NCI-H1417 (cell line): ENCODE measurements around the gene FAM89B.

Source experiments
- DNase-seq, 3 experiments: peaks; one replicate each; lab custom pipeline; 2025; lab: John Stamatoyannopoulos, UW

FAM89B gene

GRCh38 chr11:65588199-65589054 lies 16.1 kb downstream of the FAM89B start:
- DNase-seq: peak in 1 of 3 experiments; percentile 25

DNA sequence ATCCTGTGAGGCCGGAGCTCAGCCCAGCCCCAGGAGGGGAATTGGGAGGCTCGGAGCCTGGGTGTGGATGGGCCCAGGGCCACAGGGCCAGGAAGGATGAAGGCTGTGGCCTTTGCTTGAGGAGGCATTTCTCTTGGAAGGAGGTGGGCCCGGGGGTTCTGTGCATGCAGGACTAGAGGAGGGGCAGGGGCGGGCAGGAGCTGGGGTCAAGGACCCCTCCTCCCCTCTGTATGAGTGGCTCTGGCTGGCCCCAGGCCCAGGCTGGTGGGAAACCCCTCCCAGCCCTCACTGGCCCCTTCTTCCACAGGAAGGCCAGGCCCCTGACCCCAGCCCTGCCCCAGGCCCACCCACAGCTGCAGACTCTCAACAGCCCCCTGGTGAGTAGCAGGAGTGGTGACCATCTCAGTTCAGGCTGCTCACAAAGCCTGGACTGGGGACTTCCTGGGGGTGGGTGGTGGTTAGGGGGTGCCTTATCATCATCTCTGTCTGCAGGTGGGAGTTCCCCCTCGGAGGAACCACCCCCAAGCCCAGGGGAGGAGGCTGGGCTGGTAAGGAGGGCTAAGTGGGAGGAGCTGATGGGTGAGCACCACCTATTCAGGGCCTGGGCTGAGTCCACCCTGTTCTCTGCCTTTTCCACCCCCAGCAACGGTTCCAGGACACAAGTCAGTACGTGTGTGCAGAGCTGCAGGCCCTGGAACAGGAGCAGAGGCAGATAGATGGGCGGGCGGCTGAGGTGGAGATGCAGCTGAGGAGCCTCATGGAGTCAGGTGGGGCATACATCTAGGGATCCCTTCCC lies 17.3 kb downstream of the FAM89B start:
- DNase-seq: no peak

GRCh38 chr11:65590240-65590738 lies 18.0 kb downstream of the FAM89B start:
- DNase-seq: peak; percentile 17 to 51 (median 23)

GRCh38 chr11:65591939-65592857 lies 19.9 kb downstream of the FAM89B start:
- DNase-seq: no peak

DNA sequence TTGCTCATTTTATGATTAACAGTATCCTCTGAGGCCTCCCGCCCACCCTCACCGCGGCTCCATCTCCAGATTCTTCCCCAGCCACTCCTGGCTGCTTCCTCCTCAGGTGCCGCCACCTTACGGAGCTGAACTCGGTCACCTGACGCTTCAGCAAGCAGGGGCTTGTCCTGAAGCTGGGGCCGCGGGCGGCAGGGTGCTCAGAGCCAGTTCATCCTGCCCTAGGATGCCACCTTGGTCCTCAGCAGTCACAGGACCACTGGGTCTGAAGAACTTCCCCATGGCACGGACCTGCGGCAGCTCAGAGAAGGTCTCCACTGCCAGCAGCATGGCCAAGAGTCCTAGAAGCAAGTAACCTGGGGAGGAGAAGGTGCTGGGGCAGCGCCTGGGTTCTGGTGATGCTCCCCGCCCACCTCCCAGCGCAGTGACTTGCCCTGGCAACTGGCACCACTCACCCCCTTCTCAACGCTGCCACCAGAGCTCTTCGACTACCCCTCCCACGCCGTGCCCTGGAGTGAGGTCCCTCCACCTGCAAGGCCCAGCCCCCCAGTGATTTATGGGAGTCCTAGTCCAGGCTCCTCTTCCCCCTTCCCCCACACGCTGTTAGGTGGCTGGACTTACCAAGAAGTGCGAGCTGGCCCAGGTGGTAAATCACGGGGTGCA lies 20.6 kb downstream of the FAM89B start:
- peak in 1 of 3 experiments; percentile 47 for DNase-seq

- DNase-seq: peak in 1 of 3 experiments; percentile 26
Measured at GRCh38 chr11:65593518-65594414, 21.4 kb downstream of the FAM89B start.

DNA sequence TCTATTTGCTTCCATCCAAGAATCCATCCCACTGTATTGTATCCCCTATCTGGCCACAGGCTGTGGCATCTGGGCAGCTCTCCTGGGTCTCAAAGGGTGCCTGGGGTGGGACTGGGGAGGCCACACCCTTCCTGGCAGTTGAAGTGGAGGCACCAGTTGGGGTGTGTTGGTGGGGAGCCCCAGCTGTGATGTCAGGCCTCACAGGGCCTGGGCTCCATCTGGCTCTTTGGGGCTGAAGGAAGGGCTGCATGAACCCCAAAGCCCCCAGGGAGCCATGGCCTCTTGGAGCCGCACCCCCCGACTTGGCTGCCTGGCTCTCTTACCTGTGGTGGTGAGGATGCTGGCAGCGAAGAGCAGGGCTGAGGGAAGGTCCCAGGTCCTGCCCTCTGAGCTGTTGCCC lies 22.8 kb downstream of the FAM89B start:
- DNase-seq: no peak

DNA sequence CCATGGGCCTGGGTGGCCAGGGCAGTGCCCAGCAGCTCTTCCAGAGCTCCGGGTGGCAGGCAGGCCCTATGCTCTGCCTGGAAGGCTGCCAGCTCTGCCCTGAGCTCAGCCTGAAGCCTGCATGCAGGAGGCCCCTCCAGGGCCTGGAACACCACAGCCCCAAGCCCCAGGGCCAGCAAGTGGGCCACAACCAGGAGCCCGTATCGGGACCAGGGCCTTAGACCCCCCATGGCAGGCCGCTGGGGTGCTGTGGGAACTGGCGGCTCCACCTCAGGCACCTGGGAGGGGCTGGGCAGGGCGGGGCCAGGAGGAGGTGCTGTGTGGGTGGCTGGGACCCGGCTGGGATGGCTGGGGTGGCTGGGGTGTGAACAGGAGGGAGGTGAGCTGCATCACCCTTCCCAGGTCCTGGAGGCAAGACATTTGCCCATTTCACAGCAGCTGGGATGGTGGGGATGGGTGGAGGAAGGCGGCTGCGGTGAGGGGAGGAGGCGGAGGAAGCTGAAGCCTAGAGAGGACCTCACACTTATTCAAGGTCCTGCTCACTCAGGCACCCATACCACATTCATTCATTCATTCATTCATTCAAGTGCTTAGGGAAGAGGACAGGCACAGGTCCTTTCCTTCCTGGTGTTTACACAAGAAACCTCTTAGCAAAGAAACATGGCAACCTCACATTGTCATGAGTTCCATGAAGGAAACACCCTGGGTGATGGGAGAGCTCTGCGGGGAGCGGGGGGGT lies 23.4 kb downstream of the FAM89B start, which contains the start of gene KCNK7:
Gene KCNK7, minus strand, starts transcription at position 258 of the 739 bp plus-strand sequence. Its CDS starts 28 bp downstream, at position 230.
- no peak for DNase-seq

GRCh38 chr11:65596520-65596919 lies 24.2 kb downstream of the FAM89B start:
- no peak for DNase-seq

DNA sequence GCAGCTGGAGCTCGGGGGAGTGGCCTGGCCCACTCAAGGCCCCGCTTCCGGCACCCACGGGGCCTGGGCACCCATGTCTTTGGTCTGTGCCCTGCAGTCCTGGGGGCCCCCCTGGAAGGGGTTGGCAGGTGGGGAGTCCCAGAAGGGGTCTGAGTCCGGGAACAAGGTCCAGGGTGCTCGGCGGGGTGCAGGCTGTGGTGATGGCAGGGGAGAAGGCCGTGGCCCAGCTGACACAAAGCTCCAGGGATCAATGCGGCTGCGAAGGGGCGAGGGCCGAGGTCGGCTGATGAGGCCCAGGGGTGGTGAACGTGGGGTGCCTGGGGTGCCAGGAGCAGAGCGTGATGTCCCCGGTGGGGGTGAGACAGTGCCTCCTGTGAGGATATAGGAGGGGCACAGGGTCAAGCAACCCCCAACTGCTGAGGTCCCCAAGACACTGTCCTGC lies 25.9 kb downstream of the FAM89B start:
- DNase-seq: no peak

- no peak for DNase-seq
Measured at GRCh38 chr11:65599216-65599954, 27.0 kb downstream of the FAM89B start.

GRCh38 chr11:65599955-65600246 lies 27.6 kb downstream of the FAM89B start:
- no peak for DNase-seq

DNA sequence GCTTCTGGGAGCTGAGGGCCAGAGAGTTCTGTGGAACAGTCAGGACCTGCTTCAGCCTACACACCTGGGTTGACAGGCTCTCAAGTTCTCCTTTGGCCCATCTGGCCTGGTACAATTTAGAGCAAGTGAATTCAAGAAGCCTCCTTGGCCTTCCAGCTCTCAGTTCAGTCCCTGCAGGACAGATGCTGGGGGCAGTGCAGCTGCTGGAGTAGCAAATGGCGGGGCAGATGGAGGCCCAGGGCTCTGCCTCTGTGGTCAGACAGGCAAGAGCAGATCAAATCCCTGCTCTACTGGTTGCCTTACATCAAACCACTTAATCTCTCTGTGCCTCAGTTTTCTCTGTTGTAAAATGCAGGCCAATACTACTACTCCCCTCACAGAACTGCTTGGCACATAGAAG lies 31.9 kb downstream of the FAM89B start:
- no peak for DNase-seq

DNA sequence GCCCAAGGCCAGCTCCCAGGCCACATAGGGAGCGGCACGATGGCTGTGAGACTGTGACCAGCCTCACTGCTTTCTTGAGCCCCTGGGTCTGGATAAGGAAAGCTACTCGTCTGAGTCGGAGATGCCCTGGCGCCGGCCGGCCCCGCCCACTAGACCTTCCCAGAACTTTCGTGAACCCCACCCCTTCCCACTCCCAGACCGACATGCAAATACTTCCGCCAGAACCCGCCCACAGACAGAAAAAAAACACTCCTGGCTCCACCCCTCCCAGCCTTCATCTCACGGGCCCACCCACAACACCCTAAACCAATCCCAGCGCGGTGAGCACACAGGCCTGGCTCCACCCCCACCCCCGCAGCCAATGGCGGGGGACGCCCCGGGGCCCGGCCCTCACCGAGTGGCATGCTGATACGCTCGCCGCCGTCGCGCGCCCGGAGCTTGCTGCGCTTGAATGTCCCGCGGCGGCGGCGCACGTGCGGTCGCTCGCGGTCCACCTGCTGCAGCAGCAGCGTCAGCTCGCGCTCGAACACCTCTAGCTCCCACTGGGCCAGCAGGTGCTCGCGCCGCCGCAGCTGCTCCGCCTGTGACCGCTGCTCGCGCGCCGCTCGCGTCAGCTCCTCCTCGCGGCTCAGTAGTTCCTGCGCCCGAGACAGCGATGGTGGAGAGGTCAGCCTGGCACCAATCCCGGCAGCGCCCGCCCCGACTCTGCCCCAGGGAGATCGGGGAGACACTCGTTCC lies 34.7 kb downstream of the FAM89B start:
- DNase-seq: no peak

DNA sequence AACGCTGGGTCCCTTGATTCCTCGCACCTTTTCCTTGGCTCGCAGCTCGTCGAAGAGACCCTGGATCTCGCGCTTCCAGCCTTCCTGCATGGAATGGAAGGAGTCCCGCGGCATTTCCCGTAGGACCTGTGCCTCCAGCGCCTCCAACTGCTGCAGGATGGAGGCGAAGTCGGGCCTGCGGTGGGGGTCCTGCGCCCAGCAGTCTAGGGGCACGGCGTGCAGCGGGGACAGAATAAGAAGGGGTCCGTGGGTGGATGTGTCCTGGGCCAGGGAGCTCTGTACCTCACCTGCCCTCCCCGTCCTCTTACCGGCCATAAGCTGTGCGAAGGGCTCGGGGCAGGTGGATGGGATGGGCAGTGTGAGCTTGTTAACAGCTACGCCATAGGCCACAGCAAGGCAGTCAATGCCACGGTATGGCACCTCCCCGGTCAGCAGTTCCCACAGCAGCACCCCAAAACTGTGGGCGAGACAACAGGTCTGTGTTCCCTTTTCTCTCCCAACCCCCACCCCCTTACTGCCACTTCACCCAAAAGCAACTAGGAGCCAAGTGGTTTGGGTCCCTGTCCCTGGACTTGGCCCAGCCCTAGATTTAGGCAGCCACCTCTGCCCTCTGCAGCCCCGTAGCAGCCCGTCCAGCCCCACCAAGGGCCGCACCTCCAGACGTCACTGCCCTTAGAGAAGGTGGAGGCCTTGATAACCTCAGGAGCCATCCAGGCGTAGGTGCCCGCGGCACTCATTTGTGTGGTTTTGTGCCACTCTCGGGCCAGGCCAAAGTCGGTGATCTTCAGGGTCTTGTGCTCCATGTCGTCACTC lies 35.5 kb downstream of the FAM89B start:
- DNase-seq: no peak

- DNase-seq: no peak
Measured at GRCh38 chr11:65609229-65609628, 36.9 kb downstream of the FAM89B start.

DNA sequence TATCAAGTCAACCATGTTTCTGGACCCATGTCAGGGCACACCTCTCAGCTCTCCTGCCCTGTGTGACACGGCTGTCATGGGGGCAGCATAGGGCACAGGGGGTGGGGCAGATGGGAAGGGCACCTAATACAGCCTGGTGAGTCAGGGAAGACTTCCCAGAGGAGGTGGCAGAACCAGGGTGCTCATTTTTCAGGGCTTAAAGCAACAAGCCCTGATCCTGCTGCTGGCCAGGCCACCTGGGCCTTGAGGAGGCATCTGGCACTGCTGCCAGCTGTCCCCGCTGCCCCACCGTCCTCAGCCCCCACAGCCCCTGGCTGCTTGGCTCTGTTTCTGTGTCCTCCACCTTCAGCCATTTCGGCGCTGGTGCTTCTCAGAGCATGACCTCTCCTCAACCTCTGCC lies 37.3 kb downstream of the FAM89B start:
- no peak for DNase-seq
